HG02885 (cell line): ENCODE results near the gene TNIP2.

Experiments
- ATAC-seq: cut with Tn5 transposase; IDR thresholded peaks from one replicate; pipeline ENCODE4 v1.9.1; 2021; ENCODE audit warnings: mild to moderate bottlenecking; ENCODE audit not compliant: unreplicated experiment, poor library complexity

TNIP2 gene

DNA sequence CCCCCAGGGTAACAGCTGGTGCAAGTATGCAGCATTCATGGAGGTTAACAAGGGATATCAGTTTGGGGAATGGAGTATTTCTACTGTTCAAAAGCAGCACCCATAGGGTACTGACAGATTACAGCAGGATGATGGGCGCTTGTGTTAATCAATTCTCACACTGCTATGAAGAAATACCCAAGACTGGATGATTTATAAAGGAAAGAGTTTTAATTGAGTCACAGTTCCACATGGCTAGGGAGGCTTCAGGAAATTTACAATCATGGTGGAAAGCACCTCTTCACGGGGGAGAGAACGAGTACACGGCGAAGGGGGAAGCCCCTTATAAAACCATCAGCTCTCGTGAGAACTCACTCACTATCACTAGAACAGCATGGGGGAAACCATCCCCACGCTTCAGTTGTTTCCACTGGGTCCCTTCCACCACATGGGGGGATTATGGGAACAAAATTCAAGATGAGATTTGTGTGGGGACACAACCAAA is 64.1 kb downstream of the TNIP2 start:
- ATAC-seq = no peak
